ENCODE results near the gene SDK1.

The SDK1 gene

GRCh38 chr7:4001742-4002141 is 700.7 kb downstream of the SDK1 start:
- in situ Hi-C loops (cut with HindIII; ENCODE audit: low sequenced_read_pairs): no loop called here

GRCh38 chr7:4003503-4003902 is 702.5 kb downstream of the SDK1 start:
- in situ Hi-C loops (cut with HindIII; ENCODE audit: low sequenced_read_pairs): no loop called here

- in situ Hi-C loops (cut with HindIII; ENCODE audit: low sequenced_read_pairs): no loop called here
Measured at GRCh38 chr7:4006687-4007086, 705.6 kb downstream of the SDK1 start.

- in situ Hi-C loops (cut with HindIII; ENCODE audit: low sequenced_read_pairs): no loop called here
Measured at GRCh38 chr7:4009211-4010060, 708.4 kb downstream of the SDK1 start.

DNA sequence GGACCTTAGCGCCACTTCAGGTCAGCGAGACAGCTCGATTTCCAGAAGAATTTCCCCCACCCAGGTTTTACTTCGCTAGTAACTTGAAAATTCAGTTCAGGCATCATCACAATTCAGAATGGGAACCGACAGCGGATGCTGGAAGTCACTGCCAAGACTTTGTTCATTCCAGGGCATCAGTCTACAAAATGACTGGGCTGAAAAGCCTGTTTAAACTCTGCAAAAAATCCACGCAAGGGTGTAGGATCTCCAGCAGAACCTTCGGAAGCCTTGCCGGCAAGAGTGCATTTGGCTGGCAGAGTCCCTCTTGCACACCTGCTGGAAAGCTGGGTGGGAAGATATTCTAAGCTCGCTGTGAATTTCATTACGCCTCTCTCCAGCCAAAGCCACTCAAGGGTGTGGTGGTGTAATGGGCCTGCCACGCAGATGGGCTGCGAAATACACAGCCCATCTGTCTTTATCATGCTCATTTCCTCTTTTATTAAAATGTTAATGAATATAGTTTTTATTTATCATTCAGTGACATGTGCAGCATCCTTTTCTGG is 709.1 kb downstream of the SDK1 start:
- in situ Hi-C loops (cut with HindIII; ENCODE audit: low sequenced_read_pairs): no loop called here

GRCh38 chr7:4010923-4011656 is 710.0 kb downstream of the SDK1 start:
- in situ Hi-C loops (cut with HindIII; ENCODE audit: low sequenced_read_pairs): no loop called here

DNA sequence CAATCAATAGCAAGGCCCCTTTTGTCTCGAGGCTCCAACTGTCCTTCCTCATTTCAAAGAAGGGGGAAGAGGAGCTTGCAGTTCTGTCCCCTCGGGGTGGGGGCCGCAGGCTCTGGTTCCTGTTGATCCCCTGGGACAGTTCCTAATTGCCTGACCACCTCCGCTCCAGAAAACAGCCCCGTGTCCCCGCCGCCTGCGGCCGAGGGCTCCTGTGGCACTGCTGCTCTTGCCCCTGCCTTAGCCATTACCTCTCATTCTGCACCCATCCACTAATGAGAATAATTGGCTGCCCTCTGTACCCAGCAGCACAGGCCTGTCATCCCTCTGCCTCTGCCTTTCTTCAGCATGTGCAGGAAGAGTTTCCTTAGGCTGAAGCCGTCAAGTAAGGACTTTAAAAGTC is 712.7 kb downstream of the SDK1 start:
- in situ Hi-C loops (cut with HindIII; ENCODE audit: low sequenced_read_pairs): no loop called here

- in situ Hi-C loops (cut with HindIII; ENCODE audit: low sequenced_read_pairs): no loop called here
Measured at GRCh38 chr7:4014346-4015050, 713.4 kb downstream of the SDK1 start.

- in situ Hi-C loops (cut with HindIII; ENCODE audit: low sequenced_read_pairs): no loop called here
Measured at GRCh38 chr7:4015371-4015770, 714.3 kb downstream of the SDK1 start.

DNA sequence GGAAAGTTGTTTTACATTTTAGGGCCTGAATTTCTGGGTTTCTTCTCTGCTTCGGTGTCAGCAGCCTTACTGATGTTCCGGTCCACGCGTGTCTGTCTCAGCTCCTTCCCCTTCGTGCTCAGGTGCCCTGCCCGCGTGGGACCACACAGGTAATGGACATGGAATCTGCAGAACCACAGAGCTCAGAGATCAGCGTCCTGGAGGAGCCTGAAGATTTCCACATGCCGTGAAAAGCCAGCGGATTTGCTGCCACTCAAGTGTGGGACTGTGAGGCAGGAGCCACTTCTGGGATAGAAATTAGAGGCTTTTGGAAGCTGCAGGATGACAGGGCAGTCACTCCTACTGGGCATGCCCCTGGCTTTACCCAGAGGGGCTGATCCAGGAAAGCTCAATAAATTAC is 714.9 kb downstream of the SDK1 start:
- in situ Hi-C loops (cut with HindIII; ENCODE audit: low sequenced_read_pairs): no loop called here

DNA sequence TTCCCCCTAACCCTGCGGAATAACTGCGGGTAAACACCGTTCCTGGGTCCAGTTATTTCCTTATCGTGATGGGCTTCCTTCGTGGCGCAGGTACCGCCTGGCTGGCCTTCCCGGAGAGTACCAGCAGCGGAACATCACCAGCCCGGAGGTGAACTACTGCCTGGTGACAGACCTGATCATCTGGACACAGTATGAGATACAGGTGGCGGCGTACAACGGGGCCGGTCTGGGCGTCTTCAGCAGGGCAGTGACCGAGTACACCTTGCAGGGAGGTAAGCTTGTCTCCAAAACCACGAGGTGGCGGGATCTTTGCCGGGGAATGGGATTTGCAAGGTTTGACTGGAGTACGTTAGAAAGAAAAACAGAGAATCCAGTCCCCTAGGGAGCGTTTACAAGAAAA is 716.0 kb downstream of the SDK1 start:
- in situ Hi-C loops (cut with HindIII; ENCODE audit: low sequenced_read_pairs): no loop called here

DNA sequence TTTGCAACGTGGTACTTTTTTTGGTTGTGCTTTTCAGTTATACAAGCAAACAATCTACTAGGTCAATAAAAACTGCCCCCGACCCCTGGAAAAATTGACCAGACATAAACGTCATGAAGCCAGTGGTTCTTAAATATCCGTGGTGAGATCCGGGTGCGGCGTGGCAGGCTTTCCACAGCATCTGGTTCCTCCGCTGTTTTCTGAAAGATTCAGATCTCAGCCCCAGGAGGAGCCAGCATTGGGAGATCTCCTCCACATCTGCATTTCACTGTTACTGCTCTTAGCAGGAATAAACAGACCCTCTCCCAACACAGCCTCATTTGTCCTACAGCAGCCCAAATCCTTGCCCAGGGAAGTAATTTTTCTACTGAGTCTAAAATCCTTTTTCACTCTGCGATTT is 716.7 kb downstream of the SDK1 start:
- in situ Hi-C loops (cut with HindIII; ENCODE audit: low sequenced_read_pairs): no loop called here

DNA sequence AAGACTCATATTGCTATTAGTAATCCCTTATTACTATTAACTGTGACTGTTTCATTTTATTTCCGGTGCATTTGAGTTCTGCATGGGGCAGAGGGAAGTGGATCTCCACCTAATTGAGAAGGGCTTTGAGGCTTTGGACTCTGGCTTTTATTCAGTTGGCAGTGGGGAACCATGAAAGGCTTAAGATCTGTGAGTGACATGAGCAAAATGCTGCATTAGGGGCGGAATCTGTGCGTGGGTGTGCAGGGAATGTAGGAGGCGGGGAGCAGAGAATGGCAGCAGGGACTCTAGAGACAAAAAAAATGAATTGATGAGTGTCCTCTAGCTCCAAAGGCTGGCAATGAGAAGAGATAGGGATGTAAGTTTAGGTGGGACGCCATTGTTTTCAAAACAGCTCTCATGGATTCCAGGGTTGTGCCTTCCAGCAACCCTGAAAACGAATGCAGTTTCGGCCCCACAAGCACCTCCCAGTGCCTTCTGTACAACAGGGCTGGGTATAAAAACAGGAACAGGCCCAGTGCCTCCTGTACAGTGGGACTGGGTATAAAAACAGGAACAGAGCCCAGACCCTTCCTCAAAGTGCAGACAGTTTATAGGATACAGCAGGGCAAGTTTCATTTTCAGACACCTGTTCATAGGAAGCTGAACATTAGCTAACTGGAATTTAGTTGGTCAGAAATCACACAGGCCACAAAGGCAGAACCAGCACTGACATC is 717.7 kb downstream of the SDK1 start:
- in situ Hi-C loops (cut with HindIII; ENCODE audit: low sequenced_read_pairs): no loop called here

GRCh38 chr7:4020086-4020485 is 719.0 kb downstream of the SDK1 start:
- in situ Hi-C loops (cut with HindIII; ENCODE audit: low sequenced_read_pairs): no loop called here

DNA sequence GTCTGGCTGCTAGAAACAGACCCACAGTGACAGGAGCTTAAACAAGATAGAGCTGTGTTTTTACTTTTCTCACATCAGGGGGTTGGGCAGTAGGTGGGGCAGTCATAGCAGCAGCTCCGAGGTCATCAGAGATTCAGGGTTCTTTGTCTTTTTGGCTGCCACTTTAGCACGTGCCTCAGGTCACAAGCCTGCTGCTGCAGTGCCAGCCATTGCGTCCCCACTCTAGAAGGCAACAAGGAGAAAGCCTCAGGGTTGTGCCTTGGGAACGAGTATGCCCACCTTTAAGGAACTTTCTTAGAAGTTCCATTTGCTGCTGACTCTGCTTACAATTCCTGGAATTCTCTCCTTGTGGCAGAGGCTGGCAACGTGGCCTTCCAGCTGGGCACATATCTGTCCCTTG is 720.4 kb downstream of the SDK1 start:
- in situ Hi-C loops (cut with HindIII; ENCODE audit: low sequenced_read_pairs): no loop called here

DNA sequence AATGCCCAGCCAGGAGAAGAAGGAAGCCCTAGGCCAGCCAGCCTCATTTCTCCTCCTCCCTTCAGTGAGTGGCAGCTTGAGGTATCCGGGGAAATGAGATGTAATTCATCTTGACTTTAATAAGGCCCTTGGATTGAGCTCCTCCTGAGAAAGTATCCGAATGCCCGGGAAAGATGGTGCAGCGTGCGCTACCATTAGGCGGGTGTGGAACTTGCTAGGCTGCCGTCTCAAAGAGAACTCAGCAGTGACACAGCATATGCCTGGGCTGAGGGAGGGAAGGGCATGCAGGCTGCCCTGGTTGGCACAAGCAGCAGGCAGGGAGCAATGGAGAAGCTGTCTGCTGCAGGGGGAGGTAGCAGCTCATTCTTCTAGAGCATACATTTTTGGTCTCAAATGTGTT is 721.2 kb downstream of the SDK1 start:
- in situ Hi-C loops (cut with HindIII; ENCODE audit: low sequenced_read_pairs): no loop called here

GRCh38 chr7:4023502-4023901 is 722.5 kb downstream of the SDK1 start:
- in situ Hi-C loops (cut with HindIII; ENCODE audit: low sequenced_read_pairs): no loop called here

DNA sequence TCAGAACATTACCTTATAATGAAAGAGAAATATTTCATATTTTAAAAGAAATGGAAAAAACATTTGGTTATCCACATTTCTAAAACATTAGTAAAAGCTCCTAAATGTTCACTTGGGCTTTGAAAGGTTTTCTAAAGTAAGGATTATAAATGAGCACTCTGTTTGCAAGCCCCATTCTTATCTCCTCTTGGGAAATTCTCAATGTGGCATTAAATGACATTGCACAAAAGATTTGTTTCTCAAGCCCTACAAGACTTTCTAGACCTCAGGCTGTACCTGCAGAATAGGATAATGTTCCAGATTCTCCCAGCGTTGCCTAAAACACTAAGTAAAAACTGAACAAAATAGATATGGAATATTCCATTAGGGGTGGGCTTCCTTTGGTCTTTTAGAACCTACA is 723.1 kb downstream of the SDK1 start:
- in situ Hi-C loops (cut with HindIII; ENCODE audit: low sequenced_read_pairs): no loop called here

DNA sequence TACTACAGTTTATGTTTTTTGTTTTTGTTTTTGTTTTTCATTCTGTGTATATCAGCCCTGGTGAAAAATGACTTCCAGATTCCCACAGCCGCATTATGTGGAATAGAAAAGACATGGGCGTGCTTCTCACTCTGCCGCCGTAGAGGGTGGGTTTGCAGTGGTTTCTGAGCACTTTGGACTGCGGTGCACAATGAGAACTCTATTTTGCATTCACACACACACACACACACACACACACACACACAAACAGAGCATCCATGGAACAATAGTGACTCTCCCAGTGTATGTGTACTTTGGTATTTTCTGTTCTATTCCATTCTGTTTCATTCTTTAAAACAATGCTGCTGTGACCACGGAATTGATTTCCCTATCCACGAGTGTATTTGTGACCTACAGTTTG is 723.8 kb downstream of the SDK1 start:
- in situ Hi-C loops (cut with HindIII; ENCODE audit: low sequenced_read_pairs): loop anchor here (25.0 kb wide), 1 partner anchor 88 kb away; no protein-coding TSS in a partner anchor

GRCh38 chr7:4025210-4025609 is 724.2 kb downstream of the SDK1 start:
- in situ Hi-C loops (cut with HindIII; ENCODE audit: low sequenced_read_pairs): loop anchor here (25.0 kb wide), 1 partner anchor 88 kb away; no protein-coding TSS in a partner anchor

All from DLD1 (cell line).